Measurements from ENCODE around the gene CCDC86. TPM values are rescaled to one million over a fixed set of nuclear protein-coding genes. Genes with fewer than 3 reads are reported as not detected.

CCDC86 gene
- total RNA-seq, 4 donors from 2014 or later, result 19.2 to 43.8 (median 21.8) TPM

GRCh38 chr11:60801194-60801593 is 40.7 kb upstream of the CCDC86 start:
- WGBS, 2 donors, result 89 to 92% methylated on average over 10 of the region's 10 CpGs
- TF ChIP-seq POLR2A (IDR thresholded peaks at IDR 0.05), result no peak
- TF ChIP-seq, protein P1, sequence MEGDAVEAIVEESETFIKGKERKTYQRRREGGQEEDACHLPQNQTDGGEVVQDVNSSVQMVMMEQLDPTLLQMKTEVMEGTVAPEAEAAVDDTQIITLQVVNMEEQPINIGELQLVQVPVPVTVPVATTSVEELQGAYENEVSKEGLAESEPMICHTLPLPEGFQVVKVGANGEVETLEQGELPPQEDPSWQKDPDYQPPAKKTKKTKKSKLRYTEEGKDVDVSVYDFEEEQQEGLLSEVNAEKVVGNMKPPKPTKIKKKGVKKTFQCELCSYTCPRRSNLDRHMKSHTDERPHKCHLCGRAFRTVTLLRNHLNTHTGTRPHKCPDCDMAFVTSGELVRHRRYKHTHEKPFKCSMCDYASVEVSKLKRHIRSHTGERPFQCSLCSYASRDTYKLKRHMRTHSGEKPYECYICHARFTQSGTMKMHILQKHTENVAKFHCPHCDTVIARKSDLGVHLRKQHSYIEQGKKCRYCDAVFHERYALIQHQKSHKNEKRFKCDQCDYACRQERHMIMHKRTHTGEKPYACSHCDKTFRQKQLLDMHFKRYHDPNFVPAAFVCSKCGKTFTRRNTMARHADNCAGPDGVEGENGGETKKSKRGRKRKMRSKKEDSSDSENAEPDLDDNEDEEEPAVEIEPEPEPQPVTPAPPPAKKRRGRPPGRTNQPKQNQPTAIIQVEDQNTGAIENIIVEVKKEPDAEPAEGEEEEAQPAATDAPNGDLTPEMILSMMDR (IDR thresholded peaks at IDR 0.05), result no peak
- intact Hi-C loops (cut with DNase I; ENCODE audit: low total_unique reads), result no loop called here
- no peak overlapping the region for H3K4me3 ChIP-seq (ENCODE audit: low read depth, poor library complexity, severe bottlenecking)
- DNase-seq (ENCODE audit: low spot score in 2 of 2), result no peak

DNA sequence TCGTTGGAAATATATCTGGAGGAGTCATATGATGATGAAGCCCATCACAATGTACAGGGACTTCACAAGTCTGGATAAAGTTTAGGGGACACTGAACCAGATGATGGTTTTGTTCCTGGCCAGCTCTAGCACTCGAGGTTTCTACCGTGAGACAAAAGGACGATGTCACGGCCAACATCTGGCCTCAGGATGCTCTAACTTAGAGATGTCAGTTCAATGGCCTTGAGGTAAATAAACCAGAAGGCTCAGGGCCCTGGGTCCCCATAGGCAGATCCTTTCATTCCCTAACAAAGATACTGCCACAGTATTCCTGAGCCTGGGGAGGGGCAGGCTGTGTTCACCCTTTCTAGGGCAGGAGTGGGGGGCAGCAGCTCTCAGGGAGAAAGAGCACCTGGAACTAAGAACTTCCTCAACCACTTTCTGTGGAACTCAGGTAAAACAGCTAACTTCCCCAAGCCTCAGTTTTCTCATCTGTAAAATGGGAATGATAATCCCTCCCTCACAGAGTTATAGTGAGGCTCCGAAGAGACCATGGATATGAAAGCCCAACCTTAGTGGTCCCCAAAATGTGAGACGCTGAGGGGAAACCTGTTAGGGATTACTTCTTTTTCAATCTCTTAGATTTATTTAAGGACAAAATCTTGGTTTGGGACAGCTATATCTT is 38.5 kb upstream of the CCDC86 start:
- WGBS, 2 donors, result 63 to 77% methylated on average over 7 of the region's 7 CpGs
- H3K4me3 ChIP-seq (ENCODE audit: low read depth, poor library complexity, severe bottlenecking), result no peak overlapping the region
- no peak for DNase-seq (ENCODE audit: low spot score in 2 of 2)
- TF ChIP-seq, protein P1 (IDR thresholded peaks at IDR 0.05), result no peak
- TF ChIP-seq POLR2A (IDR thresholded peaks at IDR 0.05), result no peak
- intact Hi-C loops (cut with DNase I; ENCODE audit: low total_unique reads), result no loop called here

- TF ChIP-seq, protein P1 (IDR thresholded peaks at IDR 0.05), result no peak
- TF ChIP-seq POLR2A (IDR thresholded peaks at IDR 0.05), result no peak
- WGBS, 2 donors, result 73 to 77% methylated on average over 3 of the region's 3 CpGs
- no peak overlapping the region for H3K4me3 ChIP-seq (ENCODE audit: low read depth, poor library complexity, severe bottlenecking)
- intact Hi-C loops (cut with DNase I; ENCODE audit: low total_unique reads), result no loop called here
- no peak for DNase-seq (ENCODE audit: low spot score in 2 of 2)
Measured at GRCh38 chr11:60809249-60809648, 32.7 kb upstream of the CCDC86 start.

DNA sequence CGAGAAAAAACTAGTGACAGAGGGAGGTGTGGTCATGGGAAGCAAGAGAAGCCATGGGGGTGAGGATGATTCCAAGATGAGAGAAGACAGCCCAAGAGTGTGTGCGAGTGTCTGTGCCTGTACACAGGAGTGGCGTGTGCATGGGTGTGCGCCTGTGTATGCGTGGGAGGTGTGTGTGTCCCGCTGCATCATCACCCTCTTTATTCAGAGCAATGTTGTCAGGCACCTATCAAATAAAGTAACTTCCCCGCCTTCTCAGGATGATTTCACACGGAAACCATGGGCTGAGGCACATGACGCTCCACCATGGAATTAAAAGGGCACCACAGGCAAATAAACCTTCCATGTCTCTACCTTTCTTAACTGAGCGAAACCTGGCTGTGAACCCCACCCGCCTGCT is 32.2 kb upstream of the CCDC86 start:
- no peak for DNase-seq (ENCODE audit: low spot score in 2 of 2)
- TF ChIP-seq, protein P1 (IDR thresholded peaks at IDR 0.05), result no peak
- TF ChIP-seq POLR2A (IDR thresholded peaks at IDR 0.05), result no peak
- WGBS, 2 donors, result 88 to 91% methylated on average over 11 of the region's 11 CpGs
- intact Hi-C loops (cut with DNase I; ENCODE audit: low total_unique reads), result no loop called here
- H3K4me3 ChIP-seq (ENCODE audit: low read depth, poor library complexity, severe bottlenecking), result no peak overlapping the region

GRCh38 chr11:60810151-60810550 is 31.8 kb upstream of the CCDC86 start:
- 90 to 95% methylated on average over 4 of the region's 4 CpGs for whole genome bisulfite sequencing, 2 donors
- no peak overlapping the region for H3K4me3 ChIP-seq (ENCODE audit: low read depth, poor library complexity, severe bottlenecking)
- TF ChIP-seq, protein P1 (IDR thresholded peaks at IDR 0.05), result no peak
- TF ChIP-seq POLR2A (IDR thresholded peaks at IDR 0.05), result no peak
- intact Hi-C loops (cut with DNase I; ENCODE audit: low total_unique reads), result no loop called here
- no peak for DNase-seq (ENCODE audit: low spot score in 2 of 2)

DNA sequence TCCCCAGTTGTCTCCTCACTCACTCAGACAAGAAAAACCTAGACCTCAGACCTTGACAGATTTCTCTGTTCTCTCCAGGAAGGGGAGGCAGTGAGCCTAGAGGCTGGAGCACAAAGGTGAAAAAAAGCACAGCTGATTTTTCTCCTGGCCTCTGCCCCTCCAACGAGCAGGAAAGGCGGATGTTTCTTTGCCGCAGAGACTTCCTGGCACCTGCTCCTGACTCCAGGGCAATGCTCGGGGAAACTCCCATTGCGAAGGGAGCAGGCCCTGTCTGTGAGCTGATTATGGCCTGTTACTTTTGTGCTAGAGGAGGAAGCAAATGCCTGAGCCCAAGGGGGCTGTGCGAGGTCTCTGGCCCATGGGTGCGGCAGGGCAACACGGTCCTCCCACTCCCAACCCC is 31.3 kb upstream of the CCDC86 start:
- intact Hi-C loops (cut with DNase I; ENCODE audit: low total_unique reads), result no loop called here
- no peak overlapping the region for H3K4me3 ChIP-seq (ENCODE audit: low read depth, poor library complexity, severe bottlenecking)
- TF ChIP-seq, protein P1 (IDR thresholded peaks at IDR 0.05), result no peak
- no peak for TF ChIP-seq POLR2A (IDR thresholded peaks at IDR 0.05)
- 23 to 45% methylated on average over 8 of the region's 8 CpGs for WGBS, 2 donors
- DNase-seq (ENCODE audit: low spot score in 2 of 2), result no peak
